ENCODE results near the gene KCNA2.

Gene KCNA2

DNA sequence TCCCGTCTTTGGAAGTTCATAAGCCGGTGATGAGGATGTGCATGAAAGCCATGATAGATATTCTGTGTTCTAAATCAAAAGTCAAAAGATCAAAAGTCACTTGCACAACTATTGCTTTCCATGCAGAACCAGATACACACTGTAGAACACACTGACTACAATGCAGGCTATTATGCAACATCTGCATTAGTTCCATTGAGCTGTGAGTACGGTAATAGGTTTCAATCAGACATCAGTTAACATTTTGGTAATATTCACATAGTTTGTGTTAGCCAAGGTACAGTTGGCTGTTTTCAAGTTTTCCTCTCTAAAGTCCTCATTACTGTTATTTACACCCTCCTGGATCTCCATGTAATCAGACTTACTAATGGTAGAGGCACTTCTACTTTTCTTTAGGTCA lies 3.1 kb downstream of the KCNA2 start (continued):
- TF ChIP-seq PRDM1 (tag by site-specific recombination; IDR thresholded peaks at IDR 0.05) (no peak), ZNF138 (tag by site-specific recombination; IDR thresholded peaks at IDR 0.05; ENCODE audit: borderline replicate concordance) (no peak), ZNF423 (tag by site-specific recombination; IDR thresholded peaks at IDR 0.05) (no peak), ZBTB1 (tag by site-specific recombination; IDR thresholded peaks at IDR 0.05) (no peak)

DNA sequence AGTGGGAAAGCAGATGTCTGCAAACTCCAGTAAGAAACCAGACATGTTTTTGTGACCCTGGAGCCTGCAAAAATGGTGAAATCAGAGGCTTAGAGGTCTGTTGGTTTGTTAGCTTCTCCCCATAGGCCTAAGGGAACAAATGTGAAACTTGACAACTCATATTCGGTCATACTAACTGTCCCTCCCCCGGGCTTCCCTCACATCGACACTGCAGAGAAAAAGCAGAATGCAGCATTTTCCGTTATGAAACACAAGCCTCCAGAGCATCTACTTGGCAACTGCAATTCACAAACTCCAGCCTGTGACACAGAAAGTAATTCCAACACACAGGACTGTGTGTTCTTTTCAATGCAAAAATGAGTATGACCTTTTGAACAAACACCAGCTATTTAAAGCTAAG lies 3.7 kb downstream of the KCNA2 start:
- Histone ChIP-seq H3K36me3 (ENCODE audit: control insufficient read depth in 2 of 2, insufficient read depth in 1 of 2, low read length in 2 of 2) (no peaks in the 10 kb centered on the region), H3K4me1 (ENCODE audit: control insufficient read depth, insufficient read depth, low read length) (no peaks in the 10 kb centered on the region), H3K9me3 (ENCODE audit: control insufficient read depth, insufficient read depth, low read depth, low read length) (no peaks in the 10 kb centered on the region), H3K27ac (ENCODE audit: extremely low read depth, low read depth, low read length) (no peak overlapping the region), H3K4me3 (ENCODE audit: low read depth, low read length) (no peak overlapping the region)
- ChIA-PET POLR2A (interaction anchor here (1.0 kb wide), 1 partner anchor 8 kb away, joined by 3 read pairs; no protein-coding TSS in a partner anchor), CTCF (interaction anchor here (0.6 to 3.3 kb wide), 4 partner anchors 16 to 399 kb away, joined by 3 to 11 read pairs (median 4); no protein-coding TSS in a partner anchor)
- TF ChIP-seq GFI1B (tag by site-specific recombination; IDR thresholded peaks at IDR 0.05) (no peak), SALL2 (tag by site-specific recombination; IDR thresholded peaks at IDR 0.05; ENCODE audit: borderline replicate concordance) (no peak), YY1 (tag by site-specific recombination; IDR thresholded peaks at IDR 0.05) (no peak)

DNA sequence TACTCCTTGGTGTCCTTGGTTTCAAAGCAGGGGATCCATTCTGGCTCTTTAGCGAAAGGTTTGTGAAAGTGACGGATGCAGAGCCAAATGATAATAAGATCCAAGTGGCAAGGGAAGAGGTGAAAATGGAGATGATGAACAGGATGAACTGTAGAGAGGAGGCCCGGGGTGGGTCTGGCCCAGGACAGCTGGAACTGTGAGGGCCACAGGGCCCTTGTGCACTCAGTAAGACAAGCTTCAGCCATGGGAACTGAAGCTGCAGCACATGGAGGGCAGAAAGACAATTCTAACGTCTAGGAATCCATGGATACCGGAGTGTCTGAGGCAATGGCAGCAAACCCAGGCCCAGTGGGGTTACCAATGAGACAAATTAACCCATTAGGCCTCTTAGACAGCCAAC lies 4.8 kb downstream of the KCNA2 start:
- ChIA-PET CTCF (interaction anchor here (3.3 kb wide), 1 partner anchor 164 kb away, joined by 11 read pairs; no protein-coding TSS in a partner anchor), POLR2A (no interaction called here)
- Histone ChIP-seq H3K27ac (ENCODE audit: extremely low read depth, low read depth, low read length) (no peak overlapping the region), H3K4me1 (ENCODE audit: control insufficient read depth, insufficient read depth, low read length) (no peaks in the 10 kb centered on the region), H3K4me3 (ENCODE audit: low read depth, low read length) (no peak overlapping the region), H3K9me3 (ENCODE audit: control insufficient read depth, insufficient read depth, low read depth, low read length) (no peaks in the 10 kb centered on the region), H3K36me3 (ENCODE audit: control insufficient read depth in 2 of 2, insufficient read depth in 1 of 2, low read length in 2 of 2) (no peaks in the 10 kb centered on the region)
- TF ChIP-seq ZNF777 (tag by site-specific recombination; IDR thresholded peaks at IDR 0.05; ENCODE audit: borderline replicate concordance), result no peak
- TF ChIP-seq SP7 (tag by site-specific recombination; IDR thresholded peaks at IDR 0.05), result no peak
- no peak for TF ChIP-seq HOXA7 (CRISPR knock-in tag; IDR thresholded peaks at IDR 0.05; ENCODE audit: borderline replicate concordance)
- TF ChIP-seq, protein P1, sequence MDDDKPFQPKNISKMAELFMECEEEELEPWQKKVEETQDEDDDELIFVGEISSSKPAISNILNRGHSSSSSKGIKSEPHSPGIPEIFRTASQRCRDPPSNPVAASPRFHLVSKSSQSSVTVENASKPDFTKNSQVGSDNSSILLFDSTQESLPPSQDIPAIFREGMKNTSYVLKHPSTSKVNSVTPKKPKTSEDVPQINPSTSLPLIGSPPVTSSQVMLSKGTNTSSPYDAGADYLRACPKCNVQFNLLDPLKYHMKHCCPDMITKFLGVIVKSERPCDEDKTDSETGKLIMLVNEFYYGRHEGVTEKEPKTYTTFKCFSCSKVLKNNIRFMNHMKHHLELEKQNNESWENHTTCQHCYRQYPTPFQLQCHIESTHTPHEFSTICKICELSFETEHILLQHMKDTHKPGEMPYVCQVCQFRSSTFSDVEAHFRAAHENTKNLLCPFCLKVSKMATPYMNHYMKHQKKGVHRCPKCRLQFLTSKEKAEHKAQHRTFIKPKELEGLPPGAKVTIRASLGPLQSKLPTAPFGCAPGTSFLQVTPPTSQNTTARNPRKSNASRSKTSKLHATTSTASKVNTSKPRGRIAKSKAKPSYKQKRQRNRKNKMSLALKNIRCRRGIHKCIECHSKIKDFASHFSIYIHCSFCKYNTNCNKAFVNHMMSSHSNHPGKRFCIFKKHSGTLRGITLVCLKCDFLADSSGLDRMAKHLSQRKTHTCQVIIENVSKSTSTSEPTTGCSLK (tag by site-specific recombination; IDR thresholded peaks at IDR 0.05), result no peak
- no peak for TF ChIP-seq MYNN (tag by site-specific recombination; IDR thresholded peaks at IDR 0.05; ENCODE audit: borderline replicate concordance)
- TF ChIP-seq, protein P2, sequence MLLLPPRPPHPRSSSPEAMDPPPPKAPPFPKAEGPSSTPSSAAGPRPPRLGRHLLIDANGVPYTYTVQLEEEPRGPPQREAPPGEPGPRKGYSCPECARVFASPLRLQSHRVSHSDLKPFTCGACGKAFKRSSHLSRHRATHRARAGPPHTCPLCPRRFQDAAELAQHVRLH (tag by site-specific recombination; IDR thresholded peaks at IDR 0.05), result no peak
- TF ChIP-seq, protein P3, sequence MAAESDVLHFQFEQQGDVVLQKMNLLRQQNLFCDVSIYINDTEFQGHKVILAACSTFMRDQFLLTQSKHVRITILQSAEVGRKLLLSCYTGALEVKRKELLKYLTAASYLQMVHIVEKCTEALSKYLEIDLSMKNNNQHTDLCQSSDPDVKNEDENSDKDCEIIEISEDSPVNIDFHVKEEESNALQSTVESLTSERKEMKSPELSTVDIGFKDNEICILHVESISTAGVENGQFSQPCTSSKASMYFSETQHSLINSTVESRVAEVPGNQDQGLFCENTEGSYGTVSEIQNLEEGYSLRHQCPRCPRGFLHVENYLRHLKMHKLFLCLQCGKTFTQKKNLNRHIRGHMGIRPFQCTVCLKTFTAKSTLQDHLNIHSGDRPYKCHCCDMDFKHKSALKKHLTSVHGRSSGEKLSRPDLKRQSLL (tag by site-specific recombination; IDR thresholded peaks at IDR 0.05), result no peak
- no peak for TF ChIP-seq GLI2 (tag by site-specific recombination; IDR thresholded peaks at IDR 0.05; ENCODE audit: borderline replicate concordance, low read depth)
- no peak for TF ChIP-seq ZNF121 (tag by site-specific recombination; IDR thresholded peaks at IDR 0.05)
- TF ChIP-seq KLF9 (tag by site-specific recombination; IDR thresholded peaks at IDR 0.05; ENCODE audit: low read depth), result no peak

DNA sequence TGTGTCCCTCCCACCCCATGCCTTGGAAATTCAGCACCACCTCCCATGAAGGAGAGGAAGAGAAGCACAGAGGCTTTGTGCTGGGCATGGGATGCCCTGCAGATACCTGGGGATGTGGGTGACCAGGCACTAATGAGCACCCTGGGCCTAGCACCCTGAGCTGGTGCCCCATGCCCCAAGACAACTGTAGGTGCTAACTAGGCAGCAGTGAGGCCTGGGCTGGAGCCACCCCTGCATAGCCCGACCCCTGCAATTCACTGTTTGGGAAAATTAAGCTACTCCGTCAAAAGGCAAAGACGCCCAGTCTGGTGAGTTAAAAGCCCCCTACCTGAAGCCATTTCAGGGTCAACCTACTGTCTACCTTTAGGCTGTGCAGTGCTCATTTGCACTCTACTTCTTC lies 5.4 kb downstream of the KCNA2 start:
- no peaks in the 10 kb centered on the region for H3K9me3 ChIP-seq (ENCODE audit: control insufficient read depth, insufficient read depth, low read depth, low read length)
- no peaks in the 10 kb centered on the region for H3K4me1 ChIP-seq (ENCODE audit: control insufficient read depth, insufficient read depth, low read length)
- ChIA-PET CTCF (interaction anchor here (3.3 kb wide), 1 partner anchor 165 kb away, joined by 11 read pairs; no protein-coding TSS in a partner anchor), POLR2A (no interaction called here)
- no peak overlapping the region for H3K4me3 ChIP-seq (ENCODE audit: low read depth, low read length)
- H3K27ac ChIP-seq (ENCODE audit: extremely low read depth, low read depth, low read length), result no peak overlapping the region
- no peaks in the 10 kb centered on the region for H3K36me3 ChIP-seq (ENCODE audit: control insufficient read depth in 2 of 2, insufficient read depth in 1 of 2, low read length in 2 of 2)
- TF ChIP-seq ZNF830 (tag by site-specific recombination; IDR thresholded peaks at IDR 0.05; ENCODE audit: low read depth), result no peak
- TF ChIP-seq, protein P4, sequence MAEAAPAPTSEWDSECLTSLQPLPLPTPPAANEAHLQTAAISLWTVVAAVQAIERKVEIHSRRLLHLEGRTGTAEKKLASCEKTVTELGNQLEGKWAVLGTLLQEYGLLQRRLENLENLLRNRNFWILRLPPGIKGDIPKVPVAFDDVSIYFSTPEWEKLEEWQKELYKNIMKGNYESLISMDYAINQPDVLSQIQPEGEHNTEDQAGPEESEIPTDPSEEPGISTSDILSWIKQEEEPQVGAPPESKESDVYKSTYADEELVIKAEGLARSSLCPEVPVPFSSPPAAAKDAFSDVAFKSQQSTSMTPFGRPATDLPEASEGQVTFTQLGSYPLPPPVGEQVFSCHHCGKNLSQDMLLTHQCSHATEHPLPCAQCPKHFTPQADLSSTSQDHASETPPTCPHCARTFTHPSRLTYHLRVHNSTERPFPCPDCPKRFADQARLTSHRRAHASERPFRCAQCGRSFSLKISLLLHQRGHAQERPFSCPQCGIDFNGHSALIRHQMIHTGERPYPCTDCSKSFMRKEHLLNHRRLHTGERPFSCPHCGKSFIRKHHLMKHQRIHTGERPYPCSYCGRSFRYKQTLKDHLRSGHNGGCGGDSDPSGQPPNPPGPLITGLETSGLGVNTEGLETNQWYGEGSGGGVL (tag by site-specific recombination; IDR thresholded peaks at IDR 0.05), result no peak
- TF ChIP-seq, protein P5, sequence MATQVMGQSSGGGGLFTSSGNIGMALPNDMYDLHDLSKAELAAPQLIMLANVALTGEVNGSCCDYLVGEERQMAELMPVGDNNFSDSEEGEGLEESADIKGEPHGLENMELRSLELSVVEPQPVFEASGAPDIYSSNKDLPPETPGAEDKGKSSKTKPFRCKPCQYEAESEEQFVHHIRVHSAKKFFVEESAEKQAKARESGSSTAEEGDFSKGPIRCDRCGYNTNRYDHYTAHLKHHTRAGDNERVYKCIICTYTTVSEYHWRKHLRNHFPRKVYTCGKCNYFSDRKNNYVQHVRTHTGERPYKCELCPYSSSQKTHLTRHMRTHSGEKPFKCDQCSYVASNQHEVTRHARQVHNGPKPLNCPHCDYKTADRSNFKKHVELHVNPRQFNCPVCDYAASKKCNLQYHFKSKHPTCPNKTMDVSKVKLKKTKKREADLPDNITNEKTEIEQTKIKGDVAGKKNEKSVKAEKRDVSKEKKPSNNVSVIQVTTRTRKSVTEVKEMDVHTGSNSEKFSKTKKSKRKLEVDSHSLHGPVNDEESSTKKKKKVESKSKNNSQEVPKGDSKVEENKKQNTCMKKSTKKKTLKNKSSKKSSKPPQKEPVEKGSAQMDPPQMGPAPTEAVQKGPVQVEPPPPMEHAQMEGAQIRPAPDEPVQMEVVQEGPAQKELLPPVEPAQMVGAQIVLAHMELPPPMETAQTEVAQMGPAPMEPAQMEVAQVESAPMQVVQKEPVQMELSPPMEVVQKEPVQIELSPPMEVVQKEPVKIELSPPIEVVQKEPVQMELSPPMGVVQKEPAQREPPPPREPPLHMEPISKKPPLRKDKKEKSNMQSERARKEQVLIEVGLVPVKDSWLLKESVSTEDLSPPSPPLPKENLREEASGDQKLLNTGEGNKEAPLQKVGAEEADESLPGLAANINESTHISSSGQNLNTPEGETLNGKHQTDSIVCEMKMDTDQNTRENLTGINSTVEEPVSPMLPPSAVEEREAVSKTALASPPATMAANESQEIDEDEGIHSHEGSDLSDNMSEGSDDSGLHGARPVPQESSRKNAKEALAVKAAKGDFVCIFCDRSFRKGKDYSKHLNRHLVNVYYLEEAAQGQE (tag by site-specific recombination; IDR thresholded peaks at IDR 0.05), result no peak
- TF ChIP-seq, protein P3 (tag by site-specific recombination; IDR thresholded peaks at IDR 0.05), result no peak
